Heart left ventricle (tissue), 13 donors: Measurements from ENCODE around the gene EIF4H.

ENCODE experiments used
- CTCF ChIP-seq, 12 donors: fragments of 200-600 bp; sonication (generic) in 4 of 12; IDR thresholded peaks; one replicate each; pipeline versions ENCODE4 v1.5.0 to v1.8.0; 2018 to 2022; ENCODE audit warnings: antibody characterized with exemption in 12 of 12, mild to moderate bottlenecking in 5 of 12
- POLR2A ChIP-seq, 2 donors: fragments of 450-650 bp; IDR thresholded peaks; one replicate each; pipeline ENCODE4 v1.6.1; 2017; ENCODE audit warnings: antibody characterized with exemption in 2 of 2, mild to moderate bottlenecking in 2 of 2, moderate library complexity in 2 of 2
- donor health status: ischemic (EF 13 %, LVEDD 7.1; RV severe dilation, severe dysfunction).
- donor health status: DM: no; HTN: yes; CAD: no.
- donor health status: DM: no; HTN: no; CAD: no.
- donor health status: ischemic (EF 25% LVEDD 6.9; RV normal size, moderate dysfunction).
- donor health status: ischemic (EF 25% LVEDD 5.7; RV mildly dilated, moderate dysfunction).
- donor health status: ischemic (EF 35%, LVEDD 5.7; RV mildly dilated, moderate dysfunction).
- donor health status: nonischemic (EF 11% LVEDD 7.7; RV severe dilation, severe dysfunction).
- donor health status: DM: yes; HTN: yes; CAD: no.
- donor health status: PGD.
- donor health status: ischemic (EF 29% LVEDD 5.4; RV normal size, mild dysfunction).
- donor health status: nonischemic (EF 23%, LVEDD 6.1; RV moderate dilation, normal function).

- TF ChIP-seq CTCF (IDR thresholded peaks at IDR 0.05) (no peak), POLR2A (IDR thresholded peaks at IDR 0.05) (no peak)
Observed at GRCh38 chr7:74193913-74194312, 19.8 kb downstream of the EIF4H start.
